HL-60/S4 (cell line): ENCODE measurements around the gene DDX10.
"Not testable (repeated sequence)": the region's sequence is repeated elsewhere in the genome, so short reads cannot be mapped to it uniquely, and the experiment has no call there.

ENCODE experiments used
- in situ Hi-C: fragments of 300-500 bp; cut with MboI; formaldehyde crosslinking; loops from 2 replicates; pipeline ENCODE4 v1.14.3; 2022; ENCODE audit warnings: low sequenced_read_pairs

DDX10 gene

DNA sequence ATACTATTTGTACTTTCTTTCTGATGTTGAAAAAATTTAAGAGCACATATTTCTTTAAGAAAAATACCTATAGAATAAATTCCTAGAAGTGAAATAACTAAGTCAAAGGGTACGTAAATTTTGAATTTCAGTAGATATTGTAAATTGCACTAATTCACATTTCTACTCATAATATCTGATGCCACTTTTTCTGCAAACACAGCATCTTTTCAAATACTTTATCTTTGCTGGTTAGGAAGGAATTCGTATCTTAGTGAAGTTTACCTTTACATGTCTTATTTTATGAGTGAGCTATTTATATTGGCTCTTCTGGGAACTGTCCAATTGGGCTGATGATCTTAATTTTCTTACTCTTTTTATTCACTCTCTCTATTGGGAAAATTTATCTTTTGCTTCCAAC is 148.2 kb downstream of the DDX10 start:
- in situ Hi-C loops = no loop called here

DNA sequence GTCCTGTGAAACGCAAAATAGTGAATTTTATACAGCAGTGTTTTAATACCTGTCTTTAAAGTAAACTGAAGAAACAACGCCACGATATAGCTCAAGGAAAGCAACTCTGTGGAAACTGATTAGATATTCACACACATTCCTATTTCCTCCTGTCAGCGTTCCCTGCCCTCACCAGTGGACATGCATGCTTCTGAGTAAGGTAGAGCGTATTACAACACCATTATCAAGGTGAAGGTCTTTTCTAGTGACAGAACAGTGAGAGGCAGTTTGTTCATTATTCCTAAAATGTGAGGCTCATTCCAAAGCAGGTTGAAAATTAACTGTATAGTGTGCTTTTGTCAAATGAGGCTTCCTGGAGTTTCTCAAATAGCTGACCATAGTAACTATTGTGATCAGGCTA is 153.1 kb downstream of the DDX10 start:
- in situ Hi-C loops = no loop called here

GRCh38 chr11:108818971-108819370 is 154.1 kb downstream of the DDX10 start:
- in situ Hi-C loops = no loop called here

GRCh38 chr11:108819957-108820356 is 155.1 kb downstream of the DDX10 start:
- in situ Hi-C loops = no loop called here

- in situ Hi-C loops = not testable (repeated sequence)
These were observed 159.1 kb downstream of the DDX10 start for GRCh38 chr11:108823960-108824359.

GRCh38 chr11:108824545-108824944 is 159.7 kb downstream of the DDX10 start:
- in situ Hi-C loops = no loop called here

GRCh38 chr11:108825381-108825780 is 160.5 kb downstream of the DDX10 start:
- in situ Hi-C loops = no loop called here

- in situ Hi-C loops = no loop called here
These were observed 161.3 kb downstream of the DDX10 start for GRCh38 chr11:108826136-108826535.

GRCh38 chr11:108835624-108836023 is 170.8 kb downstream of the DDX10 start:
- in situ Hi-C loops = no loop called here

GRCh38 chr11:108836541-108836940 is 171.7 kb downstream of the DDX10 start:
- in situ Hi-C loops = no loop called here

DNA sequence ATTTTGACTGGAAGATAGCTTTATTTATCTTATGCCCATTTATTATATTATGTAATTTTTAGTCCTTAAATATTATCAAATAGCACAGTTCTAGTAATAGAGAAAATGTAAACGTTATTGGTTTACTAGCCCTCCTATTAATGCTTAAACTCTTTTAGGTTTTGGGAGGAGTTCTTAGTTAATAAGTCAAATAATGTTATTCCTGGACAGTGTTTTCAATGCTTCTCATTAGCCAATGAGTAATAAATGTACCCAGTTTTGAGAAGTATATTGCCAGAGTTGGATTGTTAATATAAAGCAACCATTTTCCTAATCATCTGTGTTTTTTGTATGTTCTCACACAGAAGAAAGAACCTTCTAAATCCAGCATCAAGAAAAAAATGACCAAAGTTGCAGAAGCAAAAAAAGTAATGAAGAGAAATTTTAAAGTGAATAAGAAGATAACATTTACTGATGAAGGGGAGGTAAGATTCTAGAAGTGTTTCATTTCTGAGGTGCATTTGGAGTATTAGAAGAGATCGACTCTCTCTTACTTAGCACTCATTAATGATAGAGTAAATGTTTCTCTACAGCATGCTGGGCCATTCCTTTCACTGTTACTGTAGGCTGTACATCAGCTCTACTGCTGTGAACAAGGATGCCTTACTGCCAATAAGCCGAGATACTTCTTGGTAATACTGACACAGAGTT is 173.4 kb downstream of the DDX10 start:
- in situ Hi-C loops = no loop called here

GRCh38 chr11:108838792-108839105 is 173.9 kb downstream of the DDX10 start:
- in situ Hi-C loops = no loop called here

GRCh38 chr11:108846009-108846408 is 181.1 kb downstream of the DDX10 start:
- in situ Hi-C loops = no loop called here

DNA sequence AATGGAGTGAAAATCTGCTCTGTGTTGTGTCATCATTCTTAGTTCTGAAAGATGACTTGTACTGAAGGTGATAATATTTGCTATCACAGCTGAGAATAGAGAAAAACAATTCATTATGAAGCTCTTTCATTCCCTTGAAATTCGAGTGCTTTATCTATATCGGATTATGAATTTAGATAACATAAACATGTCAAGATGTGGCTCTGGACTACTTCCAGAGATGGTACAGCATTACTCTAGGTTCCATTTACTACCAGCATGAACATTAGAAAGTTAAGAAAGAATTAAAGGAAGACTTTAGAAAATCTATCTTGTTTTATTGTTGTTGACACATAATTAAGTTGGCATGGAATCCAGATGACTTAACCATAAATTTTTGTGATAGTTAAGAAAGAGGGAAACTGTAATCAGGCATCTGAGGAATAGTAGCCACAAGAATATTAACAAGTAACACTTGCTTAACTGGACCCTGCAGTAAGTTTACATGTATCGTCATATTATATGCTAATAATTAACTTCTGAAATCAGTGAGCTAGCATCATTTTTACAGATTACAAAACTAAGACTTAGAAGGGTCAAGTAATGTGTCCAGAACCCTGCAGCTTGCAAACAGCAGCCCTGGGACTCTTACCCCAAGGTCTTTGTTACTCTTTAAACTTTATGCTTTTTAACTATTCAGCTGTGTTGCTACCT is 182.6 kb downstream of the DDX10 start:
- in situ Hi-C loops = no loop called here

DNA sequence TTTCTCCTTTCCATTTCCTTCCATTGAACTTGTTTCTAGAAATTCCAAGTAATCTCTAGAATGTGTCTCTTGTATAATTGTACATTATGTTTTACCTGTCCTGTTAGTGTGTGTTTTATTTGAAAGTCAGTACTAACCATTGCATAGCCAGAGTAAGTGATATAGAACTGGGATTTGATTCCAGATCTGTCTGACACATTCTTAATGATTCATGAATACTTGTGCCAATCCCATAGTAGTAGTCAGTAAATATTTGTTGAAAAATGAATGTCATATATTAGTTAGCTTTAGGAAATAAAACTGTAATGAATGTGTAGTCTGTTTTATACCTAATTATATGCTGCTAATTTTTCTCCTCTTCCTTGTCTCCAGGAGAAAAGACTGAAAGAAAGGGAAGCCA is 186.9 kb downstream of the DDX10 start:
- in situ Hi-C loops = no loop called here

GRCh38 chr11:108852701-108853100 is 187.8 kb downstream of the DDX10 start:
- in situ Hi-C loops = no loop called here

GRCh38 chr11:108853151-108853550 is 188.3 kb downstream of the DDX10 start:
- in situ Hi-C loops = no loop called here

- in situ Hi-C loops = no loop called here
These were observed 189.0 kb downstream of the DDX10 start for GRCh38 chr11:108853864-108854263.

DNA sequence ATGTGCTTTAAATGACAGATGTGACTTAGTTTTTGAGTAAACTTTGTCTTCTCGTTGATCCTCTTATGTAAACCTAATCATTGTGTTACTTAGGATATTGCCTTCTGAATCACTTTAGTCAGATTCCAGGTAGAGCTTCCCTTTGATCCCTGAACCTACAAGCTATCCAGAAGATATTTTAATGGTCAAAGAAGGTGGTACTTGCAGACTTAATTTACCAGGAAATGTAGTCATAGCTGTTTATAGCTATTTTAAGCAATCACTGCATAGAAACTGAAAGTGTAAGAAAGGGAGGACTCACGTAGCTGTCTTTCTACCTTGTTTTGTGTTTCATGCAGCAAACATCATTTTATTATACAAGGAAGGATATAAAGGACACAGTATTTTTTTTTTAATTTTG is 189.5 kb downstream of the DDX10 start:
- in situ Hi-C loops = no loop called here

DNA sequence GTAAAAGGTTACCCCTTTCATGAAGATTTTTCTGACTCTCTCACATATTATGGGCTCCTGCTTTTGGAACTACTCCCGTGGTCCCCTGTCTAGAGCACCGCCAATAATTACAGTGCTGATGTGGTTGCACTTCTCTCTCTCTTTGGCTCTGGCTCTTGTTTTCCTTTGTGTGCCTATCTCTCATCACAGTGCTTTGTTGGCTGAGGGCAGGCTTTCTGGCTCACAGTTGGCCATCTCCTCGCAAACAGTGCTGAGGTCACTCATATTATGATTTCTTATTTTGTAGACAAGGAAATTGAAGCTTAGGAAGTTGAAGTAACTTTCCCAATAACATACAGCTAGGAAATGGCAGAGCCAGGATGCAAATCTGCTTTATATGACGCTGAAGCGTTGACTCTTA is 192.5 kb downstream of the DDX10 start:
- in situ Hi-C loops = no loop called here

DNA sequence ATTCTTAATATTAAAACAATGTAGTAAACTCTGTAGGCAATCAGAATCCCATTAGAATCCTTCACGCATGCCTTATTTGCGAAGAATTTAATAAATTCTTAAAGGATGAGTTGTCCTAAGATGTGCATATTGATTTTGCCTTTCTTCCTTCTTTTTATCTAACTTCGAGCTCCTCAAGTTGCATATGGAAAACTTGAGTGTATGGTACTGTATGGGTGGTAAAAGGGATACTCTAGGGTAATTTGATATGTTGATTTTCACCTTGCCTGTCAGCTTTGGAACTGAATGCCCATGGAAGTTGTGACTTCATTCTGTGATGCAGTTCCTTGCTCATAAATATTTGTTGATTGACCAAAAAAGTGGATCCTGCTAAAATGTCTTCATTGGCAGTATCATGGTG is 193.8 kb downstream of the DDX10 start:
- in situ Hi-C loops = no loop called here

- in situ Hi-C loops = no loop called here
These were observed 194.6 kb downstream of the DDX10 start for GRCh38 chr11:108859510-108859909.

DNA sequence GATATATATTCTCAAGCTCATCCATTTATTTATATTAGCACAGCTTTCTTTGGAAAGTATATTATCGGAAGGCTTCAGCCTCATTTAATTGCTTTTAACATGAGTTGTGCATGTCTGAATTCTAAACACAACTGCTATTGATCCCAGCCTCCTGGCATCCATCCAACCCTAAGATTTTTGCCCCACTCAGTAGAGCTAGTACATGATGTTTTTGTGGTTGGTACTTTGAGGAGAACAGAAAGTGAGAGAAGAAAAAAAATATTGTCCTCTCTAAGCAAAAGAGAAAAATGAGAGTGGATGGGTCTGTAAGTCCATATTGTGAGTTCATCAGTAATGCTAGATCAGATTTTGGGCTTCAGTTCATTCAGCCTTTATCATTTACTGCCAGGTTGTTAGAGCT is 198.7 kb downstream of the DDX10 start:
- in situ Hi-C loops = no loop called here
